Measurements from ENCODE around the gene RAET1E.
"Not testable (repeated sequence)": the region's sequence is repeated elsewhere in the genome, so short reads cannot be mapped to it uniquely, and the experiment has no call there.

The RAET1E gene

DNA sequence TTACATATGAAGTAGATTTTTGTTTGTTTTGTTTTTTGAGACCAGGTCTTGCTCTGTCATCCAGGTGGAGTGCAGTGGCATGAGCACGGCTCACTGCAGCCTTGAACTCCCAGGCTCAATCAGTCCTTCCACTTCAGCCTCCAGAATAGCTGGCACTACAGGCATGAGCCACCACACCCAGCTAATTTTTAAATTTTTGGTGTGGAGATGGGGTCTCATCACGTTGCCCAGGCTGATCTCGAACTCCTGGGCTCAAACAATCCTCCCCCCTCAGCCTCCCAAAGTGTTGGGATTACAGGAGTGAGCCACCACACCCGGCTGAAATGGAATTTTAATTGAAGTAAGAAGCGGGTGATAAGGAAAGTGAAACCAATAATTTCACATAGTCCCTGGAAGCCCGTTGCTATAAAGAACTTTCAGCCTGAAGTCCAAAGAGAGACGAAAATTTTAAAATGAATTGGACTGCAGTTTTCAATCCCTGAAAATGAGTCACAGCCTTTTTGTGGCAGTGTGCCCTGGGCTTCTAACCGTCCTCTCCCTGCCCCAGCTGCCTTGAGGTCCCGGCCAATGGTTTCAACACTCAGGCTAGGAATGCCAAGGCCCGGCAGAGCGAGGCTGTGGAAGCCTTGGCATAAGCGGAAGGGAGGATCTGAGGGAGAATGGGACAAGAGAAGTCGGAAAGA, 757 bp downstream of the RAET1E start:
- peak; percentile 55 for DNase-seq (ENCODE audit: low read depth, low spot score)
- CTCF ChIA-PET = interaction anchor here (1.0 to 1.2 kb wide), 5 partner anchors 8 to 62 kb away, joined by 3 to 4 read pairs (median 3); no protein-coding TSS in a partner anchor
- peak overlapping the region; percentile 16 for H3K4me3 ChIP-seq (ENCODE audit: low read depth, low read length)
- TF ChIP-seq, protein P1, sequence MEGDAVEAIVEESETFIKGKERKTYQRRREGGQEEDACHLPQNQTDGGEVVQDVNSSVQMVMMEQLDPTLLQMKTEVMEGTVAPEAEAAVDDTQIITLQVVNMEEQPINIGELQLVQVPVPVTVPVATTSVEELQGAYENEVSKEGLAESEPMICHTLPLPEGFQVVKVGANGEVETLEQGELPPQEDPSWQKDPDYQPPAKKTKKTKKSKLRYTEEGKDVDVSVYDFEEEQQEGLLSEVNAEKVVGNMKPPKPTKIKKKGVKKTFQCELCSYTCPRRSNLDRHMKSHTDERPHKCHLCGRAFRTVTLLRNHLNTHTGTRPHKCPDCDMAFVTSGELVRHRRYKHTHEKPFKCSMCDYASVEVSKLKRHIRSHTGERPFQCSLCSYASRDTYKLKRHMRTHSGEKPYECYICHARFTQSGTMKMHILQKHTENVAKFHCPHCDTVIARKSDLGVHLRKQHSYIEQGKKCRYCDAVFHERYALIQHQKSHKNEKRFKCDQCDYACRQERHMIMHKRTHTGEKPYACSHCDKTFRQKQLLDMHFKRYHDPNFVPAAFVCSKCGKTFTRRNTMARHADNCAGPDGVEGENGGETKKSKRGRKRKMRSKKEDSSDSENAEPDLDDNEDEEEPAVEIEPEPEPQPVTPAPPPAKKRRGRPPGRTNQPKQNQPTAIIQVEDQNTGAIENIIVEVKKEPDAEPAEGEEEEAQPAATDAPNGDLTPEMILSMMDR (IDR thresholded peaks at IDR 0.05; ENCODE audit: insufficient read depth, low read length, missing control alignments) = no peak
- POLR2A ChIA-PET = no interaction called here

GRCh38 chr6:149896491-149896890, 1.4 kb downstream of the RAET1E start:
- DNase-seq (ENCODE audit: low read depth, low spot score) = no peak
- ChIA-PET CTCF (interaction anchor here (1.0 to 1.4 kb wide), 5 partner anchors 9 to 61 kb away, joined by 3 to 4 read pairs (median 3); no protein-coding TSS in a partner anchor), POLR2A (no interaction called here)
- TF ChIP-seq, protein P1 (IDR thresholded peaks at IDR 0.05; ENCODE audit: insufficient read depth, low read length, missing control alignments) = no peak
- no peak overlapping the region for H3K4me3 ChIP-seq (ENCODE audit: low read depth, low read length)

DNA sequence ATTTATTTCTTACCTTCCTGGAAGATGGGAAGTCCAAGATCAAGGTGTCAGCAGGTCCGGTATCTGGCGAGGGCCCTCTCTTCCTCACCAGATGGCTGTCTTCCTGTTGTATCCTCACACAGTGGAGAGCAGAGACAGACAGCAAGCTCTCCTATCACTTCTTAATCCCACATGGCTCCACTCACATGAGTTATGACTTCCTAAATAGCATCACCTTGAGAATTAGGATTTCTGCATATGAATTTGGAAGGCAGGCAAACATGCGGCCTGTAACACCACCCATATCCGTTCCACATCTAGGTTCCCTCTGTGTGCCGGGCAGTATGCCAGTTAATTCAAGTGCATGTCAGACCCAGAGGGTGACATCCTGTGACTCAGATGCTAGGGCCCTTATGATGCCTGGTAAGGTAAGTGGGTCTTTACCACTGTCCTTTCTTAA, 2.1 kb downstream of the RAET1E start:
- CTCF ChIA-PET = interaction anchor here (1.4 kb wide), 1 partner anchor 48 kb away, joined by 3 read pairs; no protein-coding TSS in a partner anchor

DNA sequence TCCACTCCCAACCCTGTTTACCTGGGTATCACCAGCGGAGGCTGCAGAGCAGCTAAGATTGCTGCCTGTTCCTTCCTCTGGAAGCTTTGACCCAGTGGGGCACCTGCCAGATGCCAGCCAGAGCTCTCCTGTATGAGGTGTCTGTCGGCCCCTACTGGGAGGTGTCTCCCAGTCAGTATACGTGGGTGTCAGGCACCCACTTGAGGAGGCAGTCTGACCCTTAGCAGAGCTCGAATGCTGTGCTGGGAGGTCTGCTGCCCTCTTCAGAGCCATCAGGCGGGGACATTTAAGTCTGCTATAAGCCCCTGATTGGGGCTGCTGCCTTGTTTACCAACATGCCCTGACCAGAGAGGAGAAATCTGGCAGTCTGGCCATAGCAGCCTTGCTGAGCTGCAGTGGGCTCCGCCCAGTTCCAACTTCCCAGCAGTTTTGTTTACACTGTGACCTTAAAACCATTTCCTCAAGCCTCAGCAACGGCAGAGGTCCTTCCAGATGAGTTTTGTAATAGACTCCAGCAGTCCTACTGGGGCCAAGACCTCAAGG, 2.8 kb downstream of the RAET1E start:
- CTCF ChIA-PET = interaction anchor here (1.2 to 1.4 kb wide), 2 partner anchors 30 to 48 kb away, joined by 3 read pairs; no protein-coding TSS in a partner anchor
- TF ChIP-seq, protein P1 (IDR thresholded peaks at IDR 0.05; ENCODE audit: insufficient read depth, low read length, missing control alignments) = no peak
- no peak for DNase-seq (ENCODE audit: low read depth, low spot score)
- no peak overlapping the region for H3K4me3 ChIP-seq (ENCODE audit: low read depth, low read length)
- POLR2A ChIA-PET = no interaction called here

More for the DNA sequence above, 2.1 kb downstream of the RAET1E start:
- DNase-seq (ENCODE audit: low read depth, low spot score) = no peak
- POLR2A ChIA-PET = no interaction called here
- TF ChIP-seq, protein P1 (IDR thresholded peaks at IDR 0.05; ENCODE audit: insufficient read depth, low read length, missing control alignments) = no peak
- H3K4me3 ChIP-seq (ENCODE audit: low read depth, low read length) = no peak overlapping the region

DNA sequence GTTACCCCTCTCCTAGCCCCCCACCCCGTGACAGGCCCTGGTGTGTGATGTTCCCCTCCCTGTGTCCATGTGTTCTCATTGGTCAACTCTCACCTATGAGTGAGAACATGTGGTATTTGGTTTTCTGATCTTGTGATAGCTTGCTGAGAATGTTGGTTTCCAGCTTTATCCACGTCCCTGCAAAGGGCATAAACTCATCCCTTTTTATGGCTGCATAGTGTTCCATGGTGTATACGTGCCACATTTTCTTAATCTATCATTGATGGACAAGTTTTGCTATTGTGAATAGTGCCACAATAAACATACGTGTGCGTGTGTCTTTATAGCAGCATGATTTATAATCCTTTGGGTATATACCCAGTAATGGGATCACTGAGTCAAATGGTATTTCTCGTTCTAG, 6.0 kb downstream of the RAET1E start:
- DNase-seq (ENCODE audit: low read depth, low spot score); H3K4me3 ChIP-seq (ENCODE audit: low read depth, low read length); CTCF ChIA-PET; POLR2A ChIA-PET: not testable (repeated sequence)

DNA sequence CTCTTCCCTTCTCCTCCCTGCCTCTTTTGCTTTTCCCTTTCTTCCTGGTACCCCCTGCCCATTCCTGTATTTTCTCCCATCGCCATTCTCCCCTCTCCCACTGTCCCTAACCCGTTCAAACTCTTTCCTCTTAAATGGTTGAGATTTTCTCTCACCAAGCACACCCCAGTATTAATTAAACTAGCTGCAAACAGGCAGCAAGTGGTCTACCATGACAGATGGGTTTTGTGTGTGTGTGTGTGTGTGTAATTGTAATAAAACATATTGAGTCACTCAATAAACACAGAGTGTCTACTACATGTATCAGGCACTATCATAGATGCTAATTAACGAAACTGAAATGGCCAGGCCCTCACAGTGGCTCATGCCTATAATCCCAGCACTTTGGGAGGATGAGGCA, 6.7 kb downstream of the RAET1E start:
- POLR2A ChIA-PET = no interaction called here

More for the DNA sequence above, 6.7 kb downstream of the RAET1E start:
- TF ChIP-seq, protein P1 (IDR thresholded peaks at IDR 0.05; ENCODE audit: insufficient read depth, low read length, missing control alignments) = no peak
- CTCF ChIA-PET = no interaction called here
- DNase-seq (ENCODE audit: low read depth, low spot score) = no peak
- no peak overlapping the region for H3K4me3 ChIP-seq (ENCODE audit: low read depth, low read length)

Measured in AG04449 (cell line).